ENCODE results near the gene CALHM2. TPM values are rescaled to one million over a fixed set of nuclear protein-coding genes. Genes with fewer than 3 reads are reported as not detected.
"Not testable (repeated sequence)": the region's sequence is repeated elsewhere in the genome, so short reads cannot be mapped to it uniquely, and the experiment has no call there.

Gene CALHM2
- polyA plus RNA-seq, 1 donor (not counting 4 experiments of a cell fraction or from before 2014, with no cell fraction given) = 0.92 TPM

- Histone ChIP-seq H3K9ac (ENCODE audit: control insufficient read depth, extremely low read depth, insufficient read depth, low read length) (no peak overlapping the region), H3K79me2 (ENCODE audit: control insufficient read depth, insufficient read depth, low read length) (no peaks in the 10 kb centered on the region), H3K27me3 (ENCODE audit: control insufficient read depth, extremely low read depth, insufficient read depth, low read length) (no peaks in the 10 kb centered on the region), H3K9me3 (ENCODE audit: control insufficient read depth, low read depth, low read length) (no peaks in the 10 kb centered on the region), H4K20me1 (ENCODE audit: control insufficient read depth, extremely low read depth, insufficient read depth, low read length) (no peaks in the 10 kb centered on the region), H2AFZ (ENCODE audit: control insufficient read depth, low read length) (no peak overlapping the region), H3K4me1 (ENCODE audit: control insufficient read depth, extremely low read depth, insufficient read depth, low read length) (peaks cover 22% of the 10 kb centered on the region), H3K9me1 (ENCODE audit: control insufficient read depth, extremely low read depth, insufficient read depth, low read length) (peaks cover 6% of the 10 kb centered on the region), H3K4me3 (ENCODE audit: control insufficient read depth in 2 of 3, extremely low read depth in 1 of 3, insufficient read depth in 2 of 3, low read depth in 1 of 3, low read length in 3 of 3) (no peak overlapping the region), H3K36me3 (ENCODE audit: control insufficient read depth in 2 of 2, extremely low read depth in 1 of 2, insufficient read depth in 2 of 2, low read length in 2 of 2) (no peaks in the 10 kb centered on the region), H3K4me2 (ENCODE audit: control insufficient read depth, extremely low read depth, insufficient read depth, low read depth, low read length) (no peak overlapping the region), H3K27ac (ENCODE audit: control insufficient read depth, insufficient read depth, low read length) (no peak overlapping the region)
- DNase-seq (ENCODE audit: low read depth, low spot score) = no peak
- dilution Hi-C loops (cut with MboI; ENCODE audit: extremely low pct_ligation_motif_present, low sequenced_read_pairs) = no loop called here
- FAIRE-seq = no peak
- TF ChIP-seq, protein P1, sequence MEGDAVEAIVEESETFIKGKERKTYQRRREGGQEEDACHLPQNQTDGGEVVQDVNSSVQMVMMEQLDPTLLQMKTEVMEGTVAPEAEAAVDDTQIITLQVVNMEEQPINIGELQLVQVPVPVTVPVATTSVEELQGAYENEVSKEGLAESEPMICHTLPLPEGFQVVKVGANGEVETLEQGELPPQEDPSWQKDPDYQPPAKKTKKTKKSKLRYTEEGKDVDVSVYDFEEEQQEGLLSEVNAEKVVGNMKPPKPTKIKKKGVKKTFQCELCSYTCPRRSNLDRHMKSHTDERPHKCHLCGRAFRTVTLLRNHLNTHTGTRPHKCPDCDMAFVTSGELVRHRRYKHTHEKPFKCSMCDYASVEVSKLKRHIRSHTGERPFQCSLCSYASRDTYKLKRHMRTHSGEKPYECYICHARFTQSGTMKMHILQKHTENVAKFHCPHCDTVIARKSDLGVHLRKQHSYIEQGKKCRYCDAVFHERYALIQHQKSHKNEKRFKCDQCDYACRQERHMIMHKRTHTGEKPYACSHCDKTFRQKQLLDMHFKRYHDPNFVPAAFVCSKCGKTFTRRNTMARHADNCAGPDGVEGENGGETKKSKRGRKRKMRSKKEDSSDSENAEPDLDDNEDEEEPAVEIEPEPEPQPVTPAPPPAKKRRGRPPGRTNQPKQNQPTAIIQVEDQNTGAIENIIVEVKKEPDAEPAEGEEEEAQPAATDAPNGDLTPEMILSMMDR (optimal IDR thresholded peaks at IDR 0.05 in 1 of 3, IDR thresholded peaks at IDR 0.05 in 1 of 3, conservative IDR thresholded peaks at IDR 0.05 in 1 of 3; ENCODE audit: extremely low read depth in 1 of 3, insufficient read depth in 2 of 3, low read length in 3 of 3) = no peak
- no peak for TF ChIP-seq EZH2 (IDR thresholded peaks at IDR 0.05; ENCODE audit: low read length)
These were observed 35.2 kb upstream of the CALHM2 start for GRCh38 chr10:103487410-103487708.

GRCh38 chr10:103486635-103487409 lies 34.7 kb upstream of the CALHM2 start:
- H3K4me2 ChIP-seq (ENCODE audit: control insufficient read depth, extremely low read depth, insufficient read depth, low read depth, low read length); H3K9me1 ChIP-seq (ENCODE audit: control insufficient read depth, extremely low read depth, insufficient read depth, low read length); H3K27me3 ChIP-seq (ENCODE audit: control insufficient read depth, extremely low read depth, insufficient read depth, low read length); H3K79me2 ChIP-seq (ENCODE audit: control insufficient read depth, insufficient read depth, low read length); DNase-seq (ENCODE audit: low read depth, low spot score); FAIRE-seq; H3K4me3 ChIP-seq (ENCODE audit: control insufficient read depth in 2 of 3, extremely low read depth in 1 of 3, insufficient read depth in 2 of 3, low read depth in 1 of 3, low read length in 3 of 3); H3K9ac ChIP-seq (ENCODE audit: control insufficient read depth, extremely low read depth, insufficient read depth, low read length); H3K9me3 ChIP-seq (ENCODE audit: control insufficient read depth, low read depth, low read length); dilution Hi-C loops (cut with MboI; ENCODE audit: extremely low pct_ligation_motif_present, low sequenced_read_pairs); H3K36me3 ChIP-seq (ENCODE audit: control insufficient read depth in 2 of 2, extremely low read depth in 1 of 2, insufficient read depth in 2 of 2, low read length in 2 of 2); H4K20me1 ChIP-seq (ENCODE audit: control insufficient read depth, extremely low read depth, insufficient read depth, low read length); H2AFZ ChIP-seq (ENCODE audit: control insufficient read depth, low read length); H3K27ac ChIP-seq (ENCODE audit: control insufficient read depth, insufficient read depth, low read length): not testable (repeated sequence)
- H3K4me1 ChIP-seq (ENCODE audit: control insufficient read depth, extremely low read depth, insufficient read depth, low read length) = peaks cover 17% of the 10 kb centered on the region

All from keratinocyte (primary cell).